ENCODE results near the gene ATXN10.

GRCh38 chr22:45838305-45838887 lies 166.8 kb downstream of the ATXN10 start:
- no peak for TF ChIP-seq POLR2AphosphoS5 (IDR thresholded peaks at IDR 0.05)
- no peak for TF ChIP-seq CTCF (IDR thresholded peaks at IDR 0.05)

Measured in gastroesophageal sphincter (tissue), 3 donors.